ENCODE measurements around the gene BPIFB3.

DNA sequence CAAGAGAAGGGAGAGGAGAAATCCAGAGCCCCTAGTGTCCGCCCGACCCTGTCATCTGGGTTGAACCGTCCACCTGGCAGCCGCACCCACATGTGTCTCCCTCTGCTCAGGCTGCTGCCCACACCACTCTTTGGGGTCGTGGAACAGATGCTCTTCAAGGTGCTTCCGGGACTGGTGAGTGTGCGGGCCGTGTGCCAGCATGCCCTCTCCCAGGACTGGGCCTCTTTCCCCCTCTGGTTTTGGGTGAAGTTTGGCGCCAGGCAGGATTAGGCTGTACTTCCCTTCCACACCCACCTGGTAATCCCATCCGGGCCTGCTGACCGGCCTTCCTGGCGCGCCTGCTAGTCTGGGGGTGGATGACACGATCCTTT is 7.9 kb downstream of the BPIFB3 start:
- no peak for TF ChIP-seq POLR2AphosphoS5 (IDR thresholded peaks at IDR 0.05; ENCODE audit: insufficient read depth in 1 of 2, low read depth in 1 of 2)
- TF ChIP-seq, protein P1, sequence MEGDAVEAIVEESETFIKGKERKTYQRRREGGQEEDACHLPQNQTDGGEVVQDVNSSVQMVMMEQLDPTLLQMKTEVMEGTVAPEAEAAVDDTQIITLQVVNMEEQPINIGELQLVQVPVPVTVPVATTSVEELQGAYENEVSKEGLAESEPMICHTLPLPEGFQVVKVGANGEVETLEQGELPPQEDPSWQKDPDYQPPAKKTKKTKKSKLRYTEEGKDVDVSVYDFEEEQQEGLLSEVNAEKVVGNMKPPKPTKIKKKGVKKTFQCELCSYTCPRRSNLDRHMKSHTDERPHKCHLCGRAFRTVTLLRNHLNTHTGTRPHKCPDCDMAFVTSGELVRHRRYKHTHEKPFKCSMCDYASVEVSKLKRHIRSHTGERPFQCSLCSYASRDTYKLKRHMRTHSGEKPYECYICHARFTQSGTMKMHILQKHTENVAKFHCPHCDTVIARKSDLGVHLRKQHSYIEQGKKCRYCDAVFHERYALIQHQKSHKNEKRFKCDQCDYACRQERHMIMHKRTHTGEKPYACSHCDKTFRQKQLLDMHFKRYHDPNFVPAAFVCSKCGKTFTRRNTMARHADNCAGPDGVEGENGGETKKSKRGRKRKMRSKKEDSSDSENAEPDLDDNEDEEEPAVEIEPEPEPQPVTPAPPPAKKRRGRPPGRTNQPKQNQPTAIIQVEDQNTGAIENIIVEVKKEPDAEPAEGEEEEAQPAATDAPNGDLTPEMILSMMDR (IDR thresholded peaks at IDR 0.05), result no peak

Measured in vagina (tissue), 2 donors.